GM18498 (cell line): ENCODE data around the gene UPK2.
"Not testable (repeated sequence)": the region's sequence is repeated elsewhere in the genome, so short reads cannot be mapped to it uniquely, and the experiment has no call there.

Source experiments
- ATAC-seq: cut with Tn5 transposase; IDR thresholded peaks from one replicate; pipeline ENCODE4 v1.9.1; 2021; ENCODE audit warnings: mild to moderate bottlenecking, moderate library complexity; ENCODE audit not compliant: unreplicated experiment

Gene UPK2

GRCh38 chr11:118935376-118935775 lies 20.7 kb upstream of the UPK2 start:
- ATAC-seq, result no peak

GRCh38 chr11:118938491-118939403 lies 17.4 kb upstream of the UPK2 start:
- no peak for ATAC-seq

- ATAC-seq, result no peak
Observed at GRCh38 chr11:118939404-118939915, 16.6 kb upstream of the UPK2 start.

GRCh38 chr11:118939953-118940598 lies 16.0 kb upstream of the UPK2 start:
- no peak for ATAC-seq

GRCh38 chr11:118947091-118947490 lies 9.0 kb upstream of the UPK2 start:
- no peak for ATAC-seq

- ATAC-seq, result no peak
Observed at GRCh38 chr11:118948000-118948399, 8.1 kb upstream of the UPK2 start.

- no peak for ATAC-seq
Observed at GRCh38 chr11:118953265-118953664, 2.8 kb upstream of the UPK2 start.

GRCh38 chr11:118953976-118954375 lies 2.1 kb upstream of the UPK2 start:
- ATAC-seq, result not testable (repeated sequence)

- no peak for ATAC-seq
Observed at GRCh38 chr11:118956847-118957469, 860 bp downstream of the UPK2 start.

- ATAC-seq, result no peak
Observed at GRCh38 chr11:118957549-118957948, 1.5 kb downstream of the UPK2 start.

GRCh38 chr11:118957968-118958367 lies 1.9 kb downstream of the UPK2 start:
- no peak for ATAC-seq

- no peak for ATAC-seq
Observed at GRCh38 chr11:118958577-118958976, 2.5 kb downstream of the UPK2 start.

GRCh38 chr11:118961189-118961588 lies 5.1 kb downstream of the UPK2 start:
- no peak for ATAC-seq

GRCh38 chr11:118961591-118961990 lies 5.5 kb downstream of the UPK2 start:
- ATAC-seq, result no peak

GRCh38 chr11:118969508-118969907 lies 13.4 kb downstream of the UPK2 start:
- ATAC-seq, result not testable (repeated sequence)

- no peak for ATAC-seq
Observed at GRCh38 chr11:118971646-118972045, 15.5 kb downstream of the UPK2 start, which contains the start of gene FOXR1. Gene FOXR1, plus strand, starts transcription at chr11:118971761. Its CDS starts 171 bp downstream, at chr11:118971932.

GRCh38 chr11:118973985-118974384 lies 17.9 kb downstream of the UPK2 start:
- no peak for ATAC-seq

GRCh38 chr11:118975771-118976709 lies 19.9 kb downstream of the UPK2 start:
- ATAC-seq, result no peak

GRCh38 chr11:118979434-118979833 lies 23.3 kb downstream of the UPK2 start:
- ATAC-seq, result no peak

GRCh38 chr11:118980191-118980881 lies 24.2 kb downstream of the UPK2 start:
- no peak for ATAC-seq
